GM12874 (cell line): Measurements from ENCODE around the gene MMADHC.

Experiments used
- TF ChIP-seq, protein P1 (sequence below): IDR thresholded peaks from 2 replicates; pipeline ENCODE4 v1.5.1; 2011; ENCODE audit warnings: low read depth, mild to moderate bottlenecking, control low read depth, low read length, moderate library complexity; ENCODE audit not compliant: insufficient read depth

The MMADHC gene

GRCh38 chr2:149587220-149587949 lies at the start of gene MMADHC:
MMADHC (minus strand) TSS chr2:149587775; CDS start chr2:149587097, 678 bp downstream.
- TF ChIP-seq, protein P1, sequence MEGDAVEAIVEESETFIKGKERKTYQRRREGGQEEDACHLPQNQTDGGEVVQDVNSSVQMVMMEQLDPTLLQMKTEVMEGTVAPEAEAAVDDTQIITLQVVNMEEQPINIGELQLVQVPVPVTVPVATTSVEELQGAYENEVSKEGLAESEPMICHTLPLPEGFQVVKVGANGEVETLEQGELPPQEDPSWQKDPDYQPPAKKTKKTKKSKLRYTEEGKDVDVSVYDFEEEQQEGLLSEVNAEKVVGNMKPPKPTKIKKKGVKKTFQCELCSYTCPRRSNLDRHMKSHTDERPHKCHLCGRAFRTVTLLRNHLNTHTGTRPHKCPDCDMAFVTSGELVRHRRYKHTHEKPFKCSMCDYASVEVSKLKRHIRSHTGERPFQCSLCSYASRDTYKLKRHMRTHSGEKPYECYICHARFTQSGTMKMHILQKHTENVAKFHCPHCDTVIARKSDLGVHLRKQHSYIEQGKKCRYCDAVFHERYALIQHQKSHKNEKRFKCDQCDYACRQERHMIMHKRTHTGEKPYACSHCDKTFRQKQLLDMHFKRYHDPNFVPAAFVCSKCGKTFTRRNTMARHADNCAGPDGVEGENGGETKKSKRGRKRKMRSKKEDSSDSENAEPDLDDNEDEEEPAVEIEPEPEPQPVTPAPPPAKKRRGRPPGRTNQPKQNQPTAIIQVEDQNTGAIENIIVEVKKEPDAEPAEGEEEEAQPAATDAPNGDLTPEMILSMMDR: no peak

- TF ChIP-seq, protein P1: no peak
Measured at GRCh38 chr2:149634103-149634502, 46.5 kb upstream of the MMADHC start.

- TF ChIP-seq, protein P1: no peak
Measured at GRCh38 chr2:149630445-149630844, 42.9 kb upstream of the MMADHC start.

DNA sequence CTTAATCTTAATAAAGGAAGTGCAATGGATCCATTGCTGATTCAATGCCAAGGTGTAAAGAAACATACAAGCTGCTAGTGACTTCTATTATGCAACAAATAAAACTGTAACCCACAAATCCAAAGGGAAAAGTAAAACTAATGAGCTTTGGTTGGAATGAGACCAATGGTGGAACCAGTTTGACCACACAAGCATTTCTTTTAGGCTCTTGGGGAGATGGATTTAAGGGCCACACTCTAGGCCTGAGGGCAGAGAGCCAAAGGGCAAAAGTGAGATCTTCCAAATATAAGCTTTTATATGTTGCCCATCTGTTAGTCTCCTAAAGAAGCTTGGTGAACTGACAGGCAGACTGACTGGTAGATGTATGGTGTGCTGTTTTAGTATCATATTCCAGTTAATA lies 41.5 kb upstream of the MMADHC start:
- TF ChIP-seq, protein P1: no peak

DNA sequence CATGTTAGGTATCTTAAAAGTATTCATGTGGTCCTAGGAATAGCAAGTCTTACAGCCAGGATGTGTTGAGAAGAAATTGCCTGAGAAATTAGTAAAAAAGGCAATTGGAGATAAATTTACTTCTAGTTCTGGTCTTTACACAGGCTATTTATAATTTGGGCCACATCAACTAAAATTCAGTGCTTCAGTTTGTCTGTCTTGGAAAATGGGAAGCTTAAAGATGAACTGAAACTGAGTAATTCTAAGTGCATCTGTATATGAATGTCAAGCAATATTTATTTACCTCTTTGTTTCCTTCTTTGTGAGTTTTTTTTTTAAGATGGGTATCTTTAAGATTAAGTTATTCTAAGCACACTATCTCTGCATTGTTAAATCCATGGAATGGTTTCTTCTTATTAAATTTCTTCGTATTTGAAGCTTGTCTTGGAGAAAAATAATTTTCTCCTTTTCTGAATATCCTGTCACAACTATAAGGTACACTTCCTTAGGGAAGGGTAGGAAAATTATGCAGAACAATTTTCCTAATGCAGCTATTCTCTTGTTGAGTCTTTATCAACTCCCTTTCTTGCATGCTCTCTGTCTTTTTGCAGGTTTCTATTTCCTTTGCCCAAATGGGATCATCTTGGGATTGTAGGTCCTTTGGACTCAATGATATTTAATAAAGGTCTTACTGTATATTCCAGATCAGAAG lies 39.7 kb upstream of the MMADHC start:
- TF ChIP-seq, protein P1: no peak

DNA sequence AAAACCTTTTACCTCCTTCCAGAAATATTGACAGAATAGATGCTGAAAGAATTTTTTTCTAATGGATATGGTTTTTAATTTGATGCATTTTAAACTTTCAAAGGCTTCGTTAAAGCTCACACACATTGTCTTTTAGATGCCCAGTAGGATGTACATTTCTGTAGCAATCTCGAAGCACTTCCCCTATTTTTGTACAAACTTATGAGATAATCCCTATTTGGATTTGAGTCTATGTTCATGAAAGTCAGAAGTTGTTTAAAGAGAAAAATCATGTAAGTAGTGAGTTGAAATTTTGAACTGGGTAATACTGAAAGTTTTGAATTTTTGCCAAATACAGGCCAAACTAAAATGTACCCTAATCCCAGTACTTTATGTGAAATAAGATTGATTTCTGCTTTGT lies 38.1 kb upstream of the MMADHC start:
- TF ChIP-seq, protein P1: no peak

DNA sequence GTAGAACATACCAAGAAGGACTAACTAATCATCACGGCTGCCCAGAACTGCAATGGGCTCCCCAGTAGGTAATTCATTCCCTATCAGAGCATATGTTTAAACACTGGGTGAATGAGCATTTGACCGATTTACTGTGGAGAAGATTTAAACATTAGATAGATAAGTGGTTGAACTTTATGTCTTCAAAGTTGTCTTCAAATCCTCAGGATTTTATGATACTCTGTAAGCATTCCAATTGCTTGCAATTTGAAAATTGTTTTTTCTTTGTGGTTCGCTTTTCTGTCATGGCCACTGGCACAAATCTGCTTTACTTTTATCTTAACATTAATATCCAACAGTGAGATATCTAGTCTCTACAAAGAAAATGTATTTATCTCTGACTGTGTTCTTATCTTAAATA lies 37.7 kb upstream of the MMADHC start:
- TF ChIP-seq, protein P1: no peak
